SJCRH30 (cell line): ENCODE data around the gene NFIB. TPM values are rescaled to one million over a fixed set of nuclear protein-coding genes. Genes with fewer than 3 reads are reported as not detected.
A peak's percentile ranks its signal among the peaks of the same experiment; 100 is the strongest.

Source experiments
- DNase-seq, 2 experiments: peaks; one replicate each; pipeline ENCODE4 v3.0.0-alpha.2; 2015 to 2020
- H3K27ac ChIP-seq: fragments of 250-450 bp; sonication (Bioruptor Pico); 2 replicates; pipeline ENCODE4 v1.5.1; 2020; ENCODE audit warnings: mild to moderate bottlenecking, moderate library complexity
- H3K27me3 ChIP-seq: fragments of 250-450 bp; sonication (Bioruptor Pico); 2 replicates; pipeline ENCODE4 v1.5.1; 2020; ENCODE audit warnings: mild to moderate bottlenecking, moderate library complexity
- H3K36me3 ChIP-seq: fragments of 250-450 bp; sonication (Bioruptor Pico); 2 replicates; pipeline ENCODE4 v1.5.1; 2020; ENCODE audit warnings: mild to moderate bottlenecking, moderate library complexity
- H3K4me1 ChIP-seq: fragments of 250-450 bp; sonication (Bioruptor Pico); 2 replicates; pipeline ENCODE4 v1.5.1; 2020; ENCODE audit warnings: mild to moderate bottlenecking, moderate library complexity
- H3K4me3 ChIP-seq: fragments of 250-450 bp; sonication (Bioruptor Pico); 2 replicates; pipeline ENCODE4 v1.5.1; 2020; ENCODE audit warnings: mild to moderate bottlenecking, moderate library complexity
- H3K9me3 ChIP-seq: fragments of 250-450 bp; sonication (Bioruptor Pico); replicated peaks from 2 replicates; pipeline ENCODE4 v1.5.1; 2020; ENCODE audit warnings: mild to moderate bottlenecking, moderate library complexity
- total RNA-seq: library from RNA; depleted of rRNA; stranded (reverse); fragments of >200 nt; shearing (Covaris generic); gene quantifications from 2 replicates; pipeline ENCODE4 v1.2.3, GENCODE V29; 2014

The NFIB gene
- total RNA-seq, 1 experiment from 2014 or later, result 48.1 TPM

DNA sequence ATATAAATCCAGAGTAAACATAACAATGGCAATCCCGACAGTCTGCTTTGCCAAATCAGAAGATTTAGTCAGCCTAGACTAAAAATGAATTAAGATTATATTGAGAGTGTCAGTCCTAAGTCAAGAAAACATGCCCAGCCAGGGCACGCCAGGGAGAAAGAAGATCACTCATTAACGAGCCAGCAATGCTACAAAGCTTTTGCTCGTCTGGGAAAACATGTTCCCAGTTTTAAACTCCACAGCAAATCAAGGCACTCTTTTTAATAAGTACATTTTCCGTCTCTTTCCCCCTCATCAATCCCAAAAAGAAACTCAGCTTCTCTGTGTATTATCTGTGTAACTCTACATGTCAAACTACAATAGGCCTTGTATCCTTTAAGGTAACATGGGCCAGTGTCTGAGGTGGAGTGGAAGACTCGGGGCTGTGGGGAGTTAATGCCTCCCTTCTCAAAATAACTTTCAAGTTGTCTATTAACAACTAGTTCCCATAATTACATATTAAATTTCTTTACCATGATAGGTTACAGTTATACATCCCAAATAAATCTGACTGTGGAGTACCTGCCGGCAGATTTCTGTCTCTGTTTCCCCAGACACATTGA is 40.9 kb downstream of the NFIB start:
- Histone ChIP-seq H3K27ac (no peak overlapping the region; the same call in 1 of the 2 replicates), H3K4me3 (no peak overlapping the region), H3K36me3 (0 out of 2 replicates have a peak, but pooled peaks cover 2% of the 10 kb centered on the region), H3K27me3 (no peaks in the 10 kb centered on the region), H3K4me1 (peaks cover 71% of the 10 kb centered on the region), H3K9me3 (no peaks in the 10 kb centered on the region)
- DNase-seq, result no peak

DNA sequence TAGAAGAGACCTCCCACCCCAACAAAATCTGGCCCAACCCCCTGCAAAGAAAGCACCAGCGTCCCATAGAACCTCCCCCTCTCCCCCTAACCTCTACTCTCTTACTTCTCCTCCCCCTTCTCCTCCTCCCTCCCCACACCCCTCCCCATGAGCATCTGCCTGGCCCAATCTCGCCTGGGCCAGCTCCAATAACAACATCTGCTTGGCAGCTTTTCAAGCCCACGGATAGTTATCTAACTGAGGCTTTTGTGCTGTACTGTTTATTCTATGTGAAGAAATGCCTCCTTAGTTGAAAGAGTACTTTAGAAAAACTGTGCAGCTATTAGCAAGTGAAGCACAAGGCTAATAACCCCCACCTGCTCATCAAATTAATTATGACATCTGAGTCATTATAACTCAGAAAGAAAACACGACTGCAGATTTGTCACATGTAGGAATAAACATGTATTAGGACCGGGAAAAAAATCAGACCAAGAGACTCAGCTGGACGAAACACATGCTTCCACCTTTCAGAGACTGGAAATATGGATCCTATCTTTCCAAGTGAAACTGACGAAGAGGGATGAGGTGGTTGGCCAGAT is 42.8 kb downstream of the NFIB start:
- Histone ChIP-seq H3K9me3 (no peaks in the 10 kb centered on the region), H3K4me3 (peak overlapping the region; percentile 9; the same call in 1 of the 2 replicates), H3K4me1 (peaks cover 57% of the 10 kb centered on the region), H3K27me3 (no peaks in the 10 kb centered on the region), H3K36me3 (0 out of 2 replicates have a peak, but pooled peaks cover 2% of the 10 kb centered on the region), H3K27ac (peak overlapping the region; percentile 55)
- DNase-seq, result peak; percentile 88 to 95

DNA sequence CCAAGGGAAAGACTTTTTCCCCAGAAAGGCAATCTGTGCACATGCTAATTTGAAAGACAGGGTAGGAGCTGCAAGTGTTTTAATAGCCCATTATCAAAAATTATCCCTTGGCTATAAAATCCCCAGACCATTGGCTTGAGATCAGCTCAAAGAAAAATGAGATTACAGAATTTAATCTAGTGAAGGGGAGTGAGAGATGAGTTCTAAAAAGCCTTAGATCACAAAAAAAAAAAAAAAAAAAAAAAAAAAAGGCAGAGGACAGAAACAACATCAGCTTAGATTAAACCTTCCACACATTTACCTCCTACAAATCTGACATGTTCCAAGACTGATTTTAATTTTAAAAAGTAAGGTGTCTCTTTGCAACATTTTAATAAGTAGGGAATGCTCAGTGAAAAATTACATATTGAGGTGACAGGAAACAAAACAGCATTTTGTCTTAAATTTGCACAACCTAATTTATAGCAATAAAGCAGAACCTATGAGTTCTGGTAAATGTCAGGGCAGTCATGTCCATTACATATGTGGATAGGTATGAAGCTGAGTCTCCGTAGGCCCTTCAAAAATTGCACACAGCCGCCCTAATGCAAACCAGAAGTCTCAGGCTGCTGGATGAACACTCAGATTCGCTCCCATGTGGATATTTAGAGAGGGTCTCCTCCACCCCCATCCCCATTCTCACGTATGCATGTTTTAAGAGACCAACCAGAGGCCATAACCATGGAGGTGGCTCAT is 43.4 kb downstream of the NFIB start:
- no peak for DNase-seq
- Histone ChIP-seq H3K36me3 (peaks cover 2% of the 10 kb centered on the region; the same call in 1 of the 2 replicates), H3K27ac (no peak overlapping the region), H3K9me3 (no peaks in the 10 kb centered on the region), H3K4me3 (no peak overlapping the region), H3K27me3 (no peaks in the 10 kb centered on the region), H3K4me1 (peaks cover 50% of the 10 kb centered on the region)

DNA sequence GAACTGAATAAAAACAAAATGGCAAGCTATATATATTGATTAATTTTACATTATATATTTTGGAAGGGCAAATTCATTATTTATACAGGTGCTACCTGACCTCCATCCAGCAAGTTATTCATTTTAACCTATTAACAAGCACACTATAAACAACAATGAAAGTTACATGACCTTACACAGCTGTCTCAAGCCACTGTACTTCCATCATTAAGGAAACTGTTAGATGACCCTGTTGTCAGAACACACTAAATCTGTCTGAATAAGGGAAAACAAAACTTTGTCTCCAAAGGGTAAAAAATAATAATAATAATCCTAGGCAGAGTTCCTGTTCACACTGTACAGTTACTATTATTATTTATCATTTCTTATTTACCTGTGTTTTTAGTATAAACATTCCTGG is 44.0 kb downstream of the NFIB start:
- peaks cover 44% of the 10 kb centered on the region for H3K4me1 ChIP-seq
- no peak overlapping the region for H3K4me3 ChIP-seq
- H3K36me3 ChIP-seq, result peaks cover 2% of the 10 kb centered on the region; the same call in 1 of the 2 replicates
- H3K27me3 ChIP-seq, result no peaks in the 10 kb centered on the region
- DNase-seq, result no peak
- H3K27ac ChIP-seq, result no peak overlapping the region
- H3K9me3 ChIP-seq, result no peaks in the 10 kb centered on the region

DNA sequence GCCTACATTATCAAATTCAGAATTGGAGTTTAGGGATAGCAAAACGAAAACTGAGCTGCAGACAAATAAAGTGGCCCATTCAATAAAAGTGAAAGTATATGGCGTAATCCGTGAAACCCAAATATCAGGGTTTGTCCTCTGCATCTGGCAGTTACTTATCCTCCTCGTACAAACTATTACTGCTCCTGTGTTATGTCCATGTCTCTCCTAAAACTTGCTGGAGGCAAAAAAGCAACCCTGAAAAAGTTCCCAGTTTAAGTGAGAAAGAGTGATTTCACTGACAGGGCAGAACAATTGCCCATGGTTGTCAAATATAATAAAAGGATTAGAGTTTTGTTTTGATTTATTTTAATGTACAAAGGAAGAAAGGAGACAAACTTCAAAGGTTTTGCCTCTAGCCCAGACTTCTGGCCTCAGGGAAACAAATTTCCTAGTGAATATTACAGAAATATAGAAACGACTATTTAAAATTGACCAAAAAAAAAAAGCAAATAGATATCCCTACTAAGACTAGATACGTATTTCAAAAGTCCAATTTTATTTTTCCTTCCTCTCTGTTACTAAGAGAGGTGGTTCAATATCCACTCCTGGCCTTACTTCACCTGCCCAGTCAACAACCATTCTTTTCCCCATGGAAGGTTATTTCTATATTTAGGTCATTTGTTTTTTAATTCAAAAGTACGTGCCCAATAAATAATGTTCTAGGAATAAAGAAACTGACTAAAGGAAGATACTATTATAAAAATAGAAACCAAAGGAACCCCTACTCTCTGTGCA is 50.0 kb downstream of the NFIB start:
- H3K9me3 ChIP-seq, result no peaks in the 10 kb centered on the region; the same call in 1 of the 2 replicates
- H3K27ac ChIP-seq, result no peak overlapping the region
- no peak for DNase-seq
- no peak overlapping the region for H3K4me3 ChIP-seq
- no peaks in the 10 kb centered on the region for H3K4me1 ChIP-seq
- H3K36me3 ChIP-seq, result peaks cover 3% of the 10 kb centered on the region
- H3K27me3 ChIP-seq, result no peaks in the 10 kb centered on the region

DNA sequence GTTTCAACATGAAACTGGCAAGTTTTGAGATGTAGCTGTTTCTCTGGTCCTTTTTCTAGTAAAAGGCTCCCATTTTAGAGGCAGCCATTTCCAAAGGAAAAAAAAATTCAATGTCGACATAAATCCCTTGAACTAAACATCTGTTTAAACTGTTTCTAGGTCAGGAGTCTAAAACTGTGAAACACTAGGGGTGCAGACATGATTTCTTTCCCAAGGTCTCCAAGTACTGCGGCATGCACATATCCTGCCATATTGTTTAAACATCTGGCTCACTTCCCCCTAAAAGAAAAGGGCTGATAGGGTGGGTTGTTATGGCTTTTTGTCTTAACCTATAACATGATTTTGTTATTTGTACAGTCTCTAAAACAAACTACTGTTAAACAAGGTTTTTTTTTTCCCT is 51.1 kb downstream of the NFIB start:
- H3K27me3 ChIP-seq, result no peaks in the 10 kb centered on the region
- H3K9me3 ChIP-seq, result no peaks in the 10 kb centered on the region; the same call in 1 of the 2 replicates
- no peak overlapping the region for H3K27ac ChIP-seq
- DNase-seq, result no peak
- no peak overlapping the region for H3K4me3 ChIP-seq
- peaks cover 3% of the 10 kb centered on the region for H3K36me3 ChIP-seq
- H3K4me1 ChIP-seq, result no peaks in the 10 kb centered on the region

DNA sequence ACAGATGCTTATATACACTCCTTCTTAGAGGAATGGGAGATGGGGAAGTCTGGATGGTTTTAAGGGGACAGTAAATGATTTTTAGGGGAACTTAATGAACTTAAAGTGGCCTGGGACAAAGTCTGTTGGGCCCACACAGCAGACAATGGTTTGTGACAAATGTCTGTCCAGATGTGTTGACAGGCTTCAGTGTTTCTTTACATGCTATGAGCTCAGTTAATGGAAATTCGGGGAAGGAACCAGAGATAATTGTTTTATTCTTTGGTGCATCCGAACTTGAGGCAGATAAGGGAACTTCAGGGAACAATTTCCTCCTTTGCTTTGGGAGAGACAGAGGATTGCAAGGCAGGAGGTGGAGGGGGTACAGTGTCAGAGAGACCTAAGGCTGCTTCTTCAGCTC is 52.3 kb downstream of the NFIB start:
- no peak for DNase-seq
- no peaks in the 10 kb centered on the region for H3K4me1 ChIP-seq
- H3K27me3 ChIP-seq, result no peaks in the 10 kb centered on the region
- no peak overlapping the region for H3K27ac ChIP-seq
- H3K4me3 ChIP-seq, result no peak overlapping the region
- no peaks in the 10 kb centered on the region; the same call in 1 of the 2 replicates for H3K9me3 ChIP-seq
- H3K36me3 ChIP-seq, result peaks cover 3% of the 10 kb centered on the region

DNA sequence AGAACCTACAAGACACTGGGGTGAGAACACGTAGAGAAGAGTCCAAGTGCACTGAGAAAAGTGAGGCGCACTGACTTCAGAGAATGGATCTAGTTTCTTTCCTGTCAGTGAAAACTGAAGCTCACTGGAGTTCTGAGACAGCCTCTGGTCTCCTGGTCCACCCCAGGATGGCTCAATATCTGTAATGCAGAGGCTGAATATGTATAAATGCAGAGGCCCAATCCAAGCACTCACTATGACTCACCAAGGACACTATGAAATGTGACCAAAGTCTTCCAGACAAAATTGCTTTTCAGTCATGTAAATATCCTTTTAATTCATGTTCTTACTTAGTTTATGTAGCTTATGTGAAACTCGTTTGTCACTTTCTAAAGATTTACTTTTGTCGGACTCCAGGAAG is 53.8 kb downstream of the NFIB start:
- DNase-seq, result no peak
- peaks cover 5% of the 10 kb centered on the region for H3K36me3 ChIP-seq
- no peak overlapping the region for H3K4me3 ChIP-seq
- H3K27ac ChIP-seq, result no peak overlapping the region
- no peaks in the 10 kb centered on the region; the same call in 1 of the 2 replicates for H3K9me3 ChIP-seq
- H3K4me1 ChIP-seq, result no peaks in the 10 kb centered on the region
- H3K27me3 ChIP-seq, result no peaks in the 10 kb centered on the region

DNA sequence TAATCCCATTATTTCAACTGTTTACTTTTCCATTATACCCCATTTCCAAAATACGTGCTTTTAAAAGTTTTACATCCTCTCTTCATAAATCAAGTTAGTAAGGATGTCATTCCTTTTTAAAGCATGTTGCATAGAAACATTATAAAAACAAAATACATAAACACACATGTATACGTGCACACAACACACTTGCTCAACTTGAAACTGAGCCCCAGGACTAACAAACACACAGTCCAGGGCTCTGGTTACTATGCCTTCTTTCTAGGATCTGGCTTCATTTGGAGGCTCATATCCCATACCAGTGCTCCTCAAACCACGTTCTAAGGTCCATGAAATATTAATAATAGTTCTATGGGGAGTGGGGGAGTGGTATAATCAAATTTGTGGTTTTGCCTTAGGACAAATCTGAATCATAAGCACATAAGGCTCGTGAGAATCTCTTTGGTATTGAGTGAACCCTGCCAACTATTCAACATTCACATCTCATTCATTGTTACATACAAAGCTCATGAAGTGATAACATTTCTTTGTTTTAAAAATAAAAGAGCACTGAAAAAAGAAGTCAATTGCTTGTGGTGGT is 55.2 kb downstream of the NFIB start:
- Histone ChIP-seq H3K4me1 (no peaks in the 10 kb centered on the region), H3K27ac (no peak overlapping the region), H3K4me3 (no peak overlapping the region), H3K36me3 (peaks cover 9% of the 10 kb centered on the region), H3K27me3 (no peaks in the 10 kb centered on the region), H3K9me3 (no peaks in the 10 kb centered on the region; the same call in 1 of the 2 replicates)
- DNase-seq, result no peak

DNA sequence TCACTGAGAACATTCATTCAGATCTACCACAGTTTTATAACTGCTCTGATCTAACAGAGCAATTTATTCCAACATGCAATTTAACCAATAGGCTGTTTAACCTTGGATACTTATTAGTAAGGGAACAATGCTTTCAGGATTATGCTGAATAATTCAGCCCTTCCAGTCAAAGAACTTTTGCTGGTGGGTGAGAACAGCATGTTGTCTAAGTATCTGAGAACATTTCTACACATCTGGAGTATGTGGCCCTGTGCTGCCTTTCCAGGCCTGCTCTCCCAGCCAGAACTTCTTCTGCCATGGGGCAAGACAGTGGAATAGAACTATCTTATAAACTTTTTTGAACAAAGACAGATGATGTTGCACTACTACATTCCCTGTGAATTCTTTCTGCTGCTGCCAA is 55.8 kb downstream of the NFIB start:
- no peaks in the 10 kb centered on the region; the same call in 1 of the 2 replicates for H3K9me3 ChIP-seq
- H3K36me3 ChIP-seq, result peaks cover 8% of the 10 kb centered on the region
- H3K27me3 ChIP-seq, result no peaks in the 10 kb centered on the region
- no peak for DNase-seq
- no peak overlapping the region for H3K4me3 ChIP-seq
- no peak overlapping the region for H3K27ac ChIP-seq
- H3K4me1 ChIP-seq, result no peaks in the 10 kb centered on the region

DNA sequence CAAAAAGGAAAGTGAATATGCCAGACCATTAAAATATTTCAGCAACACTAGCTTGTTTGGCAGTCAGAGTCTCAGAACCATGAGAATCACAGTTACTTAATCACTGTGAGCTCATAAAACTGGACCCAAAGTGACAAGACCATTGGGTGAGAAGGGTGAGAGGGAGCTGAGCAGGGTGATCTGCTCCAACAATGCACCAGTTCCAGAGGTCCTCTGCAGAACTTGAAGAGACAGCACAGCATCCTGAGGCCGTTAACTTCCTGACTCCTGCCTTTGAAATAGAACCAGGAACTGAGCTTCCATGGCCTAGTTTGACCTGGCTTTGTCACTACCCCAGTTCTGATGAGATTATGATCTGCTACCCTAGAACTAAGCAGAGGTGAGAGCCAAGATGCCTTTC is 57.4 kb downstream of the NFIB start:
- Histone ChIP-seq H3K27ac (no peak overlapping the region), H3K9me3 (no peaks in the 10 kb centered on the region; the same call in 1 of the 2 replicates), H3K4me1 (peaks cover 7% of the 10 kb centered on the region), H3K27me3 (no peaks in the 10 kb centered on the region), H3K36me3 (peaks cover 6% of the 10 kb centered on the region; the same call in 1 of the 2 replicates), H3K4me3 (no peak overlapping the region)
- DNase-seq, result no peak

DNA sequence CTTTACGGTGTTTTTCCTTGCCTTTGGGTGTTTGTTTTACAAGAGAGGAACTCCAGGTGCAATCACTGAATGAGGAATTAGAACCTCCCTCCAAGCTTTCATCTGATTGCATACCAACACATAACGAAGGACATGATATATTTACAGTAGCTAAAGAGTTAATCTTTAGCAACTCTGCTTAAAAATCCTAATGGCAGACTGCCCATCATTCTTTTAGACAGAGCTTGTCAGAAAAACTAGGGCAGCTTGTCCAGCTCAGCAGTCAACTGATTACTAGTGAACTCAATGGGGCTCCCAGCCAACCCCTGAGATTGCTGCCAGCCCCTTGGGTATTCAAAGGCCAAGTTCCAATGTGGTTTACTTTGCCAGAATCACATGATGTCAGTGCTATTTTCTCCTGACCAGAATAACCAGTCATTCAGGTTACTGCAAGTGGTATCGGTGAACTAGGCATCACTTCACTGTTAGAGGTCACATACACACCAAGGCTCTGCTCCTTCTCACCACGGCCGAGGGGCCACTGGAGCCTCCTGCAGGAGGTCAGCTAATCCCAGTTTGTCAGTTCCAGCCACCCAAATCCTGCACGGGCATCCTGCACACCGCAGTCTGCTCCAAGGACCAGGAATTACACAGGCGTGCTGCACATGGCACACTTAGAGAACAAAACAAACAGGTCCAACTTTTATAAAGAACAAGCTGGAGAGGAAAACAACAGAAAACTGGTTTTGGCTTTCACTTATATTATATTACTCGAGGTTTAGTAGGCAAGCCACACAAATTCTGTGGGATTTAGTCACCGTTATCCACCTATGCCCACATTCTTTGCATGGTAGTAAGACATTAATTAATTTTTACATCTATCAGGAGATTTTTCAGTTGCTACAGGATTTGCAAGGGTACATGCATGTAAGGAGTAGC is 62.5 kb downstream of the NFIB start:
- H3K4me1 ChIP-seq, result peaks cover 29% of the 10 kb centered on the region
- no peak overlapping the region for H3K4me3 ChIP-seq
- no peaks in the 10 kb centered on the region for H3K9me3 ChIP-seq
- peaks cover 6% of the 10 kb centered on the region; the same call in 1 of the 2 replicates for H3K36me3 ChIP-seq
- H3K27me3 ChIP-seq, result no peaks in the 10 kb centered on the region
- DNase-seq, result peak; percentile 52 to 64
- no peak overlapping the region for H3K27ac ChIP-seq

DNA sequence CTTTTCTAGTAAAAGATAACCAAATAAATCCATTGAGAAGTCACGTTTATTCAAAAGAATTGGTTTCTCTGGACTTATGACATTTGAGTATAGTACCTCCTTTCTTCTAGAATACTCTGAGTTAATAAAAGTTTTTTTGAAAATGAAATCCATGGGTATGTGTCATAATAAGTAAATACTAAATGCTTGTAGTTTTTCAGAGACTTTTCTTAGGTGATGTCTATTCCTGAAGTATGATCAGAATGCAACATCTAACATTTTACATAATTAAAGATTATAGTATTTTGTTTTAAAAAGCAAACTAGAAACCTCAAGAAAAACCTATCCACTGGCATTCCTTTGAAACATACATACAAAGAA is 63.2 kb downstream of the NFIB start:
- no peak for DNase-seq

More for the DNA sequence above, 63.2 kb downstream of the NFIB start:
- Histone ChIP-seq H3K4me1 (peaks cover 35% of the 10 kb centered on the region), H3K9me3 (no peaks in the 10 kb centered on the region), H3K27me3 (no peaks in the 10 kb centered on the region), H3K36me3 (peaks cover 6% of the 10 kb centered on the region; the same call in 1 of the 2 replicates), H3K27ac (no peak overlapping the region), H3K4me3 (no peak overlapping the region)
